HG03196 (cell line): ENCODE results near the gene ERCC6L.

Experiments used
- ATAC-seq: cut with Tn5 transposase; IDR thresholded peaks from one replicate; pipeline ENCODE4 v1.9.1; 2021; ENCODE audit not compliant: unreplicated experiment

ERCC6L gene, protein sequence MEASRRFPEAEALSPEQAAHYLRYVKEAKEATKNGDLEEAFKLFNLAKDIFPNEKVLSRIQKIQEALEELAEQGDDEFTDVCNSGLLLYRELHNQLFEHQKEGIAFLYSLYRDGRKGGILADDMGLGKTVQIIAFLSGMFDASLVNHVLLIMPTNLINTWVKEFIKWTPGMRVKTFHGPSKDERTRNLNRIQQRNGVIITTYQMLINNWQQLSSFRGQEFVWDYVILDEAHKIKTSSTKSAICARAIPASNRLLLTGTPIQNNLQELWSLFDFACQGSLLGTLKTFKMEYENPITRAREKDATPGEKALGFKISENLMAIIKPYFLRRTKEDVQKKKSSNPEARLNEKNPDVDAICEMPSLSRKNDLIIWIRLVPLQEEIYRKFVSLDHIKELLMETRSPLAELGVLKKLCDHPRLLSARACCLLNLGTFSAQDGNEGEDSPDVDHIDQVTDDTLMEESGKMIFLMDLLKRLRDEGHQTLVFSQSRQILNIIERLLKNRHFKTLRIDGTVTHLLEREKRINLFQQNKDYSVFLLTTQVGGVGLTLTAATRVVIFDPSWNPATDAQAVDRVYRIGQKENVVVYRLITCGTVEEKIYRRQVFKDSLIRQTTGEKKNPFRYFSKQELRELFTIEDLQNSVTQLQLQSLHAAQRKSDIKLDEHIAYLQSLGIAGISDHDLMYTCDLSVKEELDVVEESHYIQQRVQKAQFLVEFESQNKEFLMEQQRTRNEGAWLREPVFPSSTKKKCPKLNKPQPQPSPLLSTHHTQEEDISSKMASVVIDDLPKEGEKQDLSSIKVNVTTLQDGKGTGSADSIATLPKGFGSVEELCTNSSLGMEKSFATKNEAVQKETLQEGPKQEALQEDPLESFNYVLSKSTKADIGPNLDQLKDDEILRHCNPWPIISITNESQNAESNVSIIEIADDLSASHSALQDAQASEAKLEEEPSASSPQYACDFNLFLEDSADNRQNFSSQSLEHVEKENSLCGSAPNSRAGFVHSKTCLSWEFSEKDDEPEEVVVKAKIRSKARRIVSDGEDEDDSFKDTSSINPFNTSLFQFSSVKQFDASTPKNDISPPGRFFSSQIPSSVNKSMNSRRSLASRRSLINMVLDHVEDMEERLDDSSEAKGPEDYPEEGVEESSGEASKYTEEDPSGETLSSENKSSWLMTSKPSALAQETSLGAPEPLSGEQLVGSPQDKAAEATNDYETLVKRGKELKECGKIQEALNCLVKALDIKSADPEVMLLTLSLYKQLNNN

DNA sequence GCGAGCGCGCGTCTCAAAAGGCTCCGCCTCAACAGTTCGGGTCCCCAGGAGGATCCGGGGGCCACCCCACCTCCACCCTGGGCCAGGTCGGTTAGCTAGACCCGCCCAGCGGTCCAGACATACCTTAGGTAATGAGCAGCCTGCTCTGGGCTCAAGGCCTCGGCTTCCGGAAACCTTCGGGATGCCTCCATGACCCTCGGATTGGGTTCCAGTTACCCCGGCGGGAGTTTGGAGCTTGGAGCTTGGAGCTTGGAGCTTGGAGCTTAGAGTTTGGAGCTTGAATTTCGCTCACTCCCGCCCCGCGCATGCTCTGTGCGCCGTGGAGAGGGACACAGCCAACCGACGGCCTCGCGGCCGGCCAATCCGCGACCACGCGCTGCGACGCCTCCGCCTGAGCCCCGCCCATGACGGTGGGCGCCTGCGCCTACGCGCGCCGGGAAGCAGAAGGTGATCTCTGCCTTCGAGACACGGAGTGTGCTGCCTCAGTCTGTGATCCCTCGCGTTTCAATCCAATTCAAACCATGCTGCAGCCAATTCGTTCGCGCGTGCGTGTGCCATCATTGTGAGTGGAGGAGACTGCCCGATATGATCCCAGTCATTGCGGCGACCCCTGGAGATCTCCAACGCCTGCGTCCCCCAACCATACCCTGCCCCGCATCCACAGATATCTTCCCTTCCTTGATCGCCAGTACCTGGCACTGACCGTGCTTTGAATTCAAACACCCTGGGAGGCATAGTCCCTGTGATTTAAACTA, at the start of gene ERCC6L:
Gene ERCC6L, minus strand, starts transcription at position 307 of the 755 bp plus-strand sequence. Its CDS starts 116 bp downstream, at position 191.
- peak; percentile 95 for ATAC-seq

DNA sequence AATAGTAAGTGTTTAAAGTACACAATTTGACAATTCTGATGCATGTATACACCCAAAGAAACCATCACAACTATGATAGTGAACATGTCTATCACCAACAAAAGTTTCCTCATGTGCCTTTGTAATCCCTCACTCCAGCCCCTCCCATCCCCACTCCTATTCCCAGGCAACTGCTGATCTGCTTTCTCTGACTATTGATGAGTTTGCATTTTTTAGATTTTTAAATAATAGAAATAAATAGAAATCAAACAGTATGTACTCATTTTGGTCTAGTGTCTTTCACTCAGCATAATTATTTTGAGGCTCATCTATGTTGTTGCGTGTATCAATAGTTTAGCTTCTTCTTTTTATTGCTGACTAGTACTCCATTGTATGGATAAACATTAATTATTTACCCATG, 43.5 kb upstream of the ERCC6L start:
- ATAC-seq: no peak

DNA sequence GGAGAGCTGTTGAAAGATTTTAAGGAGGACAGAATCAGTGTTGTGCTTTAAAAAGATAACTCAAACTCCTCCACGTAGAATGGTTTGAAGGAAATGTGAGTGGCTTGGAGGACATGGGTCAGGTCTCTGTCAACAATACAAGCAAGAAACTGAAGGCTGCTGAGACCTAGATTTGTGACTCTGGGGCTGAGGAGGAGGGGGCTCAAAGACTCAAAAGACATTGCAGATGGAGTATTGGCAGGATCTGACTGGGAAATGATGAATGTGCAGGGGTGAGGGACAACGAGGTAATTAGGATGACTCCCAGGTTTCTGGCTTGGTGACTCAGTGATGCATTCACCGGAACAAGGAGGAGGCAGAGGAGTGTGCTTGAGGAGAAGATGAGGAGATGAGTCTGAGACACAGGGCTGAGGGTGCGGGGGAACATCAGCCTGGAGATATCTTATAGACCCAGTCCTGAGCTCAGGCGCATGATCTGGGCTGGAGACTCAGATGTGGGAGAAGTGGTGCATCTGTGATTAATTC, 41.6 kb upstream of the ERCC6L start:
- ATAC-seq: no peak

DNA sequence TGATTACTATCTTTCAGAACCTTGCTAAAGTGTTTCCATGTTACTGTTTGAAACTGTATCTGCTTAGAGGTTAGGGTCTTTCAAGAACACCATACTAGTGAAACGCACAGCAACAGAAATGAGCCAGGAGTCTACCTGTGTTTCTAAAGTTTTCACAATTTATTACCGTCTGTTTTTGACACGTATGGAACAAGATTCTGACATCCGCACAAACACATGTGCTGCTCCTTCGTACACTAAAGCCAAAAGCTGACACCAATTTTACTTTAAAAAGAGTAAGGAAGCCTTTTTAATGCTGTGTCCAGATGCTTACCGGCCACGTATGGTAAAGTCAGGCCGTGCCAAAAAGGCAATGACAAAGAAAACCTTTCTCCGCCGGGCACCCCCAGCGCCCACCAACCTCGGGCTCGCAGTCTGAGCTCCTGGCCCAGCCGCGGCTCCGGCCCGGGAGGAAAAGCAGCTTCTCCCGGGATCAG, 37.7 kb upstream of the ERCC6L start:
- ATAC-seq: peak; percentile 6

DNA sequence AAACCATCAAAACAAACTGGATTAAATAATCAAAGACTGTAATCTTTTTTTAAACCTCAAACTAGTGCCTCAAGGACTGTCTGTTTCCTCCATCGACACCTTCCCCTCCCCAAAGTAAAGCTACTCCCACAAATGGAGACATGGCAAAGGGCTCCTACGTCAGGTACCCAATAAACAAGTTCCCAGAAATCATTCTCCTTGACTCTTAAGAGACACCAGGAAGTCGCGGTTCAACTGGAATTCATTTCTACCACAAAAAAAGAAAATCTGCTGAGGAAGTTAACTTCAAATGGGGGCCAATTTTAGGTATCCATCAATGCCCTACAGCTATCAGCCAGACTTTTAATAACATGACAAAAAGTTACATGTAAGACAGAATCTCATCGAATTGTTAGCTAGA, 35.7 kb upstream of the ERCC6L start:
- no peak for ATAC-seq

DNA sequence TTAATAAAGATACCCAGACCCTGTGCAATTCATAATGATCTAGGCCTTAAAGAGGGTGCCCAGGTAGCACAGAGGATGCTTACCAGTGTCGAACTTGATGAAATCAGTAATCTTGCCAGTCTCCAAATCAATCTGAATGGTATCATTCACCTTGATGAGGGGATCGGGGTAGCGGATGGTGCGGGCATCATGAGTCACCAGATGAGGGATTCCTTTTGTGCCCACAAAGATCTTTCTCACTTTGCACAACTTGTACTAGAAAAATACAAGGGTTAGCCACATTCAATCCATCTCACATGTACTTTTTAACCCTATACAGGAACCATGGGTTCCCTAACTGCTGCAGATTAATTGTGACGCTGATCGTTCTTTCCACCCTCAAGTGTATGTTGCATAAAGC, 34.9 kb upstream of the ERCC6L start:
- no peak for ATAC-seq

DNA sequence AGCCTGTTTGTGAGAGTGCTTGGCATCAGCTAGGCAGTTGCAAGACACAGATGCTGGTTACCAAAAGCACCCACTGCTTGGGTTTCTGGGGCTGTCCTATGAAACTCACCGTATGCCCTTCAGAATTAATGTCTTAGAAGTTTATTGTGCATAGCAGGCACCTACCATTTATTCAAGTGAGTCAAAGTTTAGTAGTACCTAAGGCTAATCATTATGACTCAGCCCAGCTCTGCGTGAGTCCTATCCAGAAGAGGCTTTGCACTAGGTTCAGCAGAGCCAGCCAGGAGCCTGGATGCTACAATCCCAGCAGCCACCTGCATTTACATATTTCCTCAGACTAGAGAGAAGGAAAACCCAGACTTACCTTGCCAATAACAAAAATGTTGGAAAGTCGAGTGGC, 34.0 kb upstream of the ERCC6L start:
- ATAC-seq: no peak

DNA sequence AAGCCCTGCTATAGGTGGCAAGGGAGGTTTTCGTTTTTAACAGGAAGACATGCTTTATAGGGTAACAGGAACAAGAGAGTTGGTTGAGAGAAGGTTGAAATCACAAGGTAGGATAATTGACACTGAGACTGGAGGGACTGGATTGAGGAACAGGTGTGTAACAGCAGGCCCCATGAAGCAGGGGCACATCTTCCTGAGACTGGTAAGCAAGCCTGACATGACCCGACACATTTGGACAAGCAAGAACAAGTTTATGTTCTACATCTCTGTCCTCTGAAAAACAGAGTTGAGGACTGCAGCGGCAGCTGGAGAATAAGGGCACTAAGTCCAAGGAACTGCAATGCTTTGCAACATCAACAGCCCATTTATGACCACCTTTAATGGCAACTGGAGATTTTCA, 33.0 kb upstream of the ERCC6L start:
- ATAC-seq: no peak

DNA sequence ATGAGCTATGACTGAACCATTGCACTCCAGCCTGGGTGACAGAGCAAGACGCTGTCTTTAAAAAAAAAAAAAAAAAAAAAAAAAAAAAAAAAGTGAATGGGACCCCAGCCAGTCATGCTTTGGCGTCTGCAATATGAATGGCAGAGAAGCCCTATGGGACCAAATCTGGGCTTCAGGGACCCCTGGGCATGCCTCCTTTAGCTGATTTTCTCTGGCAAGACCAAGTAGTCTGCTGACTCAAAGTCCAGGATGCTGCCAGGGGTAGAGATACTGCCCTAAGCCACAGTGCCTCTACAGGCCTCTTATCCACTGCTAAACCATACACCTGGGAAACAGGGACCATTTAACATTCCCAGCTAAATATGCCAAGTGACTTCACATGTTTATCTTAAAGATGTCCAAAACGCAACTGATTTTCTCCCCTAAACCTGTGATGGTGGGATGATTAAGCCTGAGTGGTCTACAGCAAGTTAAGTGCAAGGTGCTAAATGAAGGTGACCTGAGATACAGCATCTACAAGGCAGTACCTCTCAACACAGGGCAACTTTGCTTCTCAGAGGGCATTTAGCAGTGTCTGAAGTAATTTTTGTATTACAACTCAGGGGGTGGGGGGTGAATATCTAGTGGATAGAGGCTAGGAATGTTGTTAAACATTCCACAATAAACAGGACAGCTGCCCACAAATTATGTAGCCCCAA, 32.4 kb upstream of the ERCC6L start:
- no peak for ATAC-seq

DNA sequence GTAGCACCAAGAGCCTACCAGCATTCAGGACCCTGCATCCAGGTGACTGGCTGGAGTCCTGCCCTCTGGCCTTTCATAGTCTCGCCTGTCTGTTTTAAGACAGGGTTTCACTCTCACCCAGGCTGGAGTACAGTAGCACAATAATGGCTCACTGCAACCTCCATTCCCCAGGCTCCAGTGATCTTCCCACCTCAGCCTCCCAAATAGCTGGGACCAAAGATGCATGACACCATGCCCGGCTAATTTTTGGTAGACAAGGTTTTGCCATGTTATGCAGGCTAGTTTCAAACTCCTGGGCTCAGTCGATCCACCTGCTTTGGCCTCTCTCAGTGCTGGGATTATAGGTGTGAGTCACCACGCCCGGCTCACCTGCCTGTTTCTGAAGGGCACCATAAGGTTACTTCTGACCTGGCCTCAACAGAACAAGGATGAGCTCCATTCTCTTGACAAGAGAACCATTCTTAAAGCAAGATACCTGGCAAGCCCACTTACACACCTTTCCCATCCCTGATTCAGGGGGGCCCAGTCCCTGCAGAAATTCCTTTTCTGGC, 31.6 kb upstream of the ERCC6L start:
- ATAC-seq: no peak

DNA sequence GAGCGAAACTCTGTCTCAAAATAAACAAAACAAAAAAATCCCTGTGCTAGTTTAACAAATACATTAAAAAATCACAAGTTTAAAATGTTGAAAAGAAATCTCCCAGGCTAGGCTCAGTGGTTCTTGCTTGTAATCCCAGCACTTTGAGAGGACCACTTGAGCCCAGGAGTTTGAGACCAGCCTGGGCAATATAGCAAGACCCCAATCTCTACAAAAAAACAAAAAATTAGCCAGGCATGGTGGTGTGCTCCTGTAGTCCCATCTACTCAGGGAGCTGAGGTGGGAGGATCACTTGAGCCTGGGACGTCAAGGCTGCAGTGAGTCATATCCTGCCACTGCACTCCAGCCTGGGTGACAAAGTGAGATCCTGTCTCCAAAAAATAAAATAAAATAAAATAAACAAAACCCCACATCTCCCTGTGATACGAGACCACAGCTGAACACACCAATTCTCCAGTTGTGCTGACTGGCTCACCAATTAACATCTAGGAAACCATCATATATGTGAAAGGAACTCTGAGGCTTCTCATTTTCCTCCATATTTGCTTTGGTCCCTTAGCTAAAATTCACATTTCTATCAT, 30.9 kb upstream of the ERCC6L start:
- ATAC-seq: no peak

DNA sequence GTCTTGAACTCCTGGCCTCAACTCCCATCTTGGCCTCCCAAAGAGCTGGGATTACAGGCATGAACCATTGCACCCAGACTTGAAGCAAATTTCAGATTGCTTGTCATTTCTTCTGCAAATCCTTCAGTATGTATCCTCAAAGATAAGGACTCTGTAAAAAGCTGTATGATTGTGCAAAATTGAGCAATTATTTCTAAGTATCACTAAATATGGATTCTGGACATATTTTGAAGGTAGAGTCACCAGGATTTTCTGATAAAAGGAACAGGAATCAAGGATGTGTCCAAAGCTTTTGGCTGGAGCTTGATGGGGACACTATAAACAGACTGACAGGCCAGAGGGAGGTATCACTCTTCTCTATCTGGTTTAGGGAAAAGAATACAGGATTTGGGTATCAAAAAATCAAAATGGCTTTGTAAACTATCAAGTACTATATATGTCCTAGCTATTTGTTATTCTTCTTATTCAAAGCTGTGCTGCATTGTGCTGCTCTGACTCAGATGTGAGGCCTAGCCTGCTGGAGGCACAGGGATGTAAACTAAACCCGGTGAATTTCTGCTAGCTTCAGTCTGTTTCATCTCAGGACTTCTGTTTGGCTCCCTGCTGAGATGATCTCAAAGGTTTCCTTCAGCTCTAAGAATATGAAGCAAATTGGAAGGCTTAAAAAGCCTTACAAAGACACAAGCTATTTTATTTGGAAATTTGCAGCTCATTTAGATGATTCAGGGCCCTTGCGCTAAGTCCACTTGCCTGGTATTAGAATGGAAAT, 30.0 kb upstream of the ERCC6L start:
- ATAC-seq: no peak

DNA sequence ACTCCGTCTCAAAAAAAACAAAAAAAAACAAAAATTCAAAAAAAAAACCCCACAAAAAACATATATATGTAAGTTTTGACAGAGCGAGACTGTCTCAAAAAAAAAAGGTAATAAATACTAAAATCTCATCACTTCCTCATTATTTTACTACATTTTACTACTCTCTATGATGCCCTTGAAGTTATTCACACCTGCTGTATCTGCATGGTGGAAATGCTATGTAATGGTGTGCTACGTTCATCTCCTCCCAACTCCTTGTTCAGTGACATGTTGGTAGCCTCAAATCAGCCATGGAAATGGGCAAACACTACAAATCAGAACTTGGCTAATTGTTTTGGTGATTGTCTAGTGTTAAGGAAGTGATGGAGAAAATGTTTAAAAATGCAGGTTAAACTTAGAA, 26.4 kb upstream of the ERCC6L start:
- no peak for ATAC-seq

DNA sequence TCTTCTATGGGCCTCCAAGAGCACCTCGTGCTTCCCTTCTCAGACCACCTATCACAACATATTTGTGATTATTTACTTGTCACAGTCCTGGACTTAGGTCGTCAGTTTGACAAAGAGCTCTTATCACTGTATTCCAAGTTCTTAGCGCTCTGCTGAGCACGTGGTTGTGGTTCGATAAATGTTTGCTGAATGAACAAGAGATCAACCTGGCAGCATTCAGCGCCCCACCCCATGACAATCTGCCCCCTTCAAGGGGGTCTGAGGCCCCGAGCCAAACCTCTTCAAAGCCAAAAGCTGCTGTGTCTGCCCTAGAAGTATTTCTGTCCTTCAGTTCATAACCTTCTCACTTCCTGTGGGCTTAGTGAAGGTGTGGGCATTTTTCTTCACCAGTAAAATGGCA, 23.2 kb upstream of the ERCC6L start:
- ATAC-seq: no peak

DNA sequence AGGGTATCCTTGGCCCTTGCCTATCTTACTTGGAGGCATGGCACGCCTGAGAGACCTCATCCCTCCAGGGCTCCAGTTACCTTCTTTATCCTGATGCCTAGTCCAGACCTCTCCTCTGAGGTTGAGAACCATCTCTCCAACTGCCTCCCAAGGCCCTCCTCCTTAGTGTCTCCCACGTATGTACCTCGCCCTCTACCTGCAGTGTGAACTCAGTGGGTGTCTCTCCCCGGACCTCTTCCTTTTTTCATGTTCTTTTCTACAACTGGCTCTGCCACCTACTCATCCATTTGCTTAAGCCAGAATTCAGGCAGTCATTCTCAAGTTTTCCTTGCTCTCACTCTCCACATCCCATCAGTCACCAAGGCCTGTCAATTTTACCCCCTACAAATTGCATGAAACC, 21.6 kb upstream of the ERCC6L start:
- no peak for ATAC-seq

DNA sequence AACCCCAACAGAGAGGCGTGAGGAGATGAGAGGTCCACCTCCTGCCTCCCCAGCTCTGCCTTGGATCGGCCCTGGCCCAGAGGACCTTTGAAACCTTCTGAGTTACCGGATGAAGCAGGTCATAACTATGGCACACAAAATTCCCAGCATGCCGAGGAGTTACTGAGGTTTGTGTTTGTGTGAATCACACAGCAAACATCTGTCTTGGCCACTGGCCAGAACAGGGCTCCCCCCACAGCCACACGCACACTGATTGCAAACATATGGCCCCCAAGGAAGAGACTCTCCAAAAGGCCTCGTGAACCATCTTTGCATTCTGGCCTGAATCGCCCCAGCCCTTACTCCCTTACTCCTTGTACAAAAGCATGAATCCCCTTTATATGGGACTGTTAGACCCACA, 19.3 kb upstream of the ERCC6L start:
- no peak for ATAC-seq

DNA sequence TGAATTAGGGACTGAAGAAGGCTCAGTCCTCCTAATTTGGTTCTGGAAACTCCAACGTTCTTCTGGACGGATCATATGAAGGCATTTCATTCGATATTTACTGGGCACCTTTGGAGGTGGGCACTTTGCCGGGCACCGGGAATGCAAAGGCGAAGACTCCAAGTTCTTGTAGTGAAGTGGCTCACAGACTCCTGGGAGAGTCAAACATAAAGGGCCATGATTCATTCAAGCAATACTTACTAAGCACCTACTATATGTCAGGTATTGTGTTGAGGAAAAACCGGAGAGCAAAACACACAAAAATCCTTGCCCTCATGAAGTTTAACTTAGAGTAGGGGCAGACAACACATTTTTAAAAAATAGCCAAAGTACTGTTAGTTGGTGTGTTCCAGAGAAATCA, 17.0 kb upstream of the ERCC6L start:
- no peak for ATAC-seq

DNA sequence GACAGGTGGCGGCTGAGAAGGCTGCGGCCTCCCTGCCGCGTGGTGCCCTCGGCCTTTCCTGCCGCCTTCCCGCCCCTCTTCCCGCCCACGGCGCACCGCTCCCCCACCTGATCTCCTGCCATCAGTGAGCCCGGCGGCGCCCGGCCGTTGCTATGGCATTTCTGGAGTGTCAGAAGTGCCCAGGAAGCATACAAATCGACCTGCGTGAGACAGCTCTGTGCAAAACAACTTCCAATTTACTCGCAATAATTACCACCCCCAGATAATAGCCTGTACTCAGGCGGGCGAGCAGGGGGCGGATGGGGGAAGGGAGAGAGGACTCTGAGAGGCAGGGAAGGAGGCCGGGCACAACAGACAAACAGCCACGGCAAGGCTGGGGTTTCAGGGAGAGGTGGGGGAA, 16.6 kb upstream of the ERCC6L start:
- ATAC-seq: no peak
